K562 (cell line): ENCODE measurements around the gene C2CD5. TPM values are rescaled to one million over a fixed set of nuclear protein-coding genes. Genes with fewer than 3 reads are reported as not detected.
"Not testable (repeated sequence)": the region's sequence is repeated elsewhere in the genome, so short reads cannot be mapped to it uniquely, and the experiment has no call there.

Experiments
- ATAC-seq: fragments of 200-7000 bp; cut with Tn5 transposase; 3 replicates; pipeline ENCODE4 v1.9.1; 2020; ENCODE audit warnings: moderate library complexity
- BruUV-seq: library from RNA; stranded (reverse); fragments of 400-500 nt; replicated peaks from 2 replicates; lab custom pipeline; 2021; lab: Mats Ljungman, UMichigan
- CTCF ChIA-PET: fragments of 300-600 bp; formaldehyde crosslinking; extraction: SDS; loops from one replicate; lab custom pipeline; 2021; ENCODE audit warnings: low intra/inter-chr PET ratio; lab: Yijun Ruan, JAX
- POLR2A ChIA-PET: fragments of 300-600, 350-650 bp; sonication (Branson Sonifier 250); formaldehyde crosslinking; extraction: SDS; loops from one replicate; lab custom pipeline; 2021; ENCODE audit warnings: antibody characterized with exemption, inconsistent platforms; lab: Yijun Ruan, JAX
- DNase-seq, 4 experiments: peaks; one replicate each; pipeline versions ENCODE4 v3.0.0 to v3.0.0-alpha.2; 2011 to 2018; ENCODE audit warnings: low spot score in 3 of 4, mixed read lengths in 3 of 4; ENCODE audit errors: extremely low read depth in 1 of 4
- FAIRE-seq: peaks from 2 replicates; lab custom pipeline; 2011; peaks lifted over from hg19 to GRCh38; lab: Jason Lieb, UNC
- H2AFZ ChIP-seq: 2 replicates; pipeline ENCODE4 v1.6.0; 2011; ENCODE audit warnings: low read depth, low read length, control low read depth, inconsistent platforms
- H3K27ac ChIP-seq: fragments of 200-600 bp; 3 replicates; pipeline ENCODE4 v1.8.0; 2011; ENCODE audit warnings: low read depth, mild to moderate bottlenecking, control low read depth, inconsistent platforms, low read length, moderate library complexity, mixed read lengths; ENCODE audit errors: extremely low read depth
- H3K27me3 ChIP-seq, 2 experiments: fragments of 300-600 bp in 1 of 2; 2 replicates in 1 of 2; 3 replicates in 1 of 2; pipeline versions ENCODE4 v1.6.0 to v1.8.0; 2011; ENCODE audit warnings: inconsistent platforms in 2 of 2, low read length in 2 of 2, mild to moderate bottlenecking in 1 of 2, mixed read lengths in 1 of 2, moderate library complexity in 1 of 2; ENCODE audit not compliant: control insufficient read depth in 2 of 2, insufficient read depth in 2 of 2
- H3K36me3 ChIP-seq: fragments of 300-600 bp; 3 replicates; pipeline ENCODE4 v1.8.0; 2011; ENCODE audit warnings: mild to moderate bottlenecking, low read length, inconsistent platforms; ENCODE audit not compliant: control insufficient read depth, insufficient read depth
- H3K4me1 ChIP-seq, 2 experiments: fragments of 200-600 bp in 1 of 2; replicated peaks in 1 of 2; 2 replicates in 1 of 2; 3 replicates in 1 of 2; pipeline versions ENCODE4 v1.5.1 to v1.8.0; 2011; ENCODE audit warnings: inconsistent platforms in 2 of 2, low read length in 2 of 2, mild to moderate bottlenecking in 1 of 2, mixed read lengths in 1 of 2, moderate library complexity in 1 of 2; ENCODE audit not compliant: control insufficient read depth in 2 of 2, insufficient read depth in 2 of 2
- H3K4me2 ChIP-seq: 2 replicates; pipeline ENCODE4 v1.6.1; 2011; ENCODE audit warnings: low read length, control low read depth, inconsistent platforms, mixed read lengths; ENCODE audit not compliant: insufficient read depth
- H3K4me3 ChIP-seq: fragments of 200-600 bp; sonication (generic), shearing (Covaris generic); 2 replicates; pipeline ENCODE4 v1.5.1; 2016; ENCODE audit warnings: control low read depth, inconsistent platforms
- H3K79me2 ChIP-seq: fragments of 200-600 bp; 3 replicates; pipeline ENCODE4 v1.8.0; 2011; ENCODE audit warnings: low read length, inconsistent platforms; ENCODE audit not compliant: control insufficient read depth, insufficient read depth
- H3K9ac ChIP-seq, 2 experiments: 2 replicates each; pipeline versions ENCODE4 v1.6.0 to v1.6.1; 2011; ENCODE audit warnings: low read depth in 2 of 2, low read length in 2 of 2, control low read depth in 1 of 2, inconsistent platforms in 1 of 2, mild to moderate bottlenecking in 1 of 2, mixed read lengths in 1 of 2; ENCODE audit not compliant: insufficient read depth in 1 of 2
- H3K9me1 ChIP-seq: one replicate; pipeline ENCODE4 v1.6.0; 2011; ENCODE audit warnings: inconsistent platforms, mild to moderate bottlenecking, low read length, moderate library complexity; ENCODE audit not compliant: control insufficient read depth, insufficient read depth
- H3K9me3 ChIP-seq: replicated peaks from 2 replicates; pipeline ENCODE4 v1.5.1; 2011; ENCODE audit warnings: low read depth, low read length, inconsistent platforms; ENCODE audit not compliant: control insufficient read depth, insufficient read depth
- H4K20me1 ChIP-seq: replicated peaks from 2 replicates; pipeline ENCODE4 v1.6.1; 2011; ENCODE audit warnings: low read length, inconsistent platforms, mixed read lengths; ENCODE audit not compliant: control insufficient read depth, insufficient read depth
- E2F8 ChIP-seq: fragments of 450-650 bp; IDR thresholded peaks from 2 replicates; pipeline ENCODE4 v1.7.1; 2018; ENCODE audit warnings: mild to moderate bottlenecking, low read depth; ENCODE audit not compliant: partially characterized antibody
- MTA3 ChIP-seq: fragments of 450-650 bp; formaldehyde crosslinking; IDR thresholded peaks from 2 replicates; pipeline ENCODE4 v1.6.1; 2017; ENCODE audit warnings: mild to moderate bottlenecking, borderline replicate concordance
- NR3C1 ChIP-seq: sonication (generic); formaldehyde crosslinking; IDR thresholded peaks from 2 replicates; pipeline ENCODE4 v1.8.1; 2022; ENCODE audit warnings: missing genetic modification reagents
- ZFP36 ChIP-seq: fragments of 150-350 bp; IDR thresholded peaks from 2 replicates; pipeline ENCODE4 v1.6.1; 2018; ENCODE audit warnings: low read length, low read depth; ENCODE audit not compliant: partially characterized antibody
- ZNF589 ChIP-seq: fragments of 200-800 bp; sonication (Bioruptor generic); IDR thresholded peaks from 2 replicates; pipeline ENCODE4 v1.6.1; 2016; ENCODE audit warnings: low read depth, missing genetic modification characterization, missing compliant biosample characterization
- WGBS: fragments of 100-300 bp; shearing (Covaris generic); methylation state at CpG from one replicate; pipeline ENCODE4 v1.1.6; 2016; ENCODE audit warnings: low coverage, mixed read lengths; ENCODE audit not compliant: insufficient coverage; ENCODE audit errors: missing lambda C conversion rate; 5-methylcytosine and 5-hydroxymethylcytosine counted together
- in situ Hi-C: fragments of 300-500 bp; cut with MboI; formaldehyde crosslinking; loops from 4 replicates; pipeline ENCODE4 v1.15.0; 2018; ENCODE audit warnings: inconsistent platforms, mixed read lengths
- intact Hi-C: fragments of 100-400 bp; cut with micrococcal nuclease; formaldehyde crosslinking; loops from 2 replicates; pipeline ENCODE4 v1.14.2; 2022
- polyA plus RNA-seq, 8 experiments: library from polyadenylated mRNA; depleted of rRNA in 4 of 8; stranded (reverse) in 5 of 8; unstranded in 3 of 8; fragments of >200 nt; fragmentation: Nextera tagmentation in 2 of 8; fragmentation: Illumina TruSeq in 1 of 8; extraction: Ambion mirVana in 2 of 8; extraction: Trizol in 1 of 8; gene quantifications; 2 replicates each; pipeline versions ENCODE4 v1.2.1 to v1.2.3, GENCODE V29; 2011 to 2014; ENCODE audit warnings: inconsistent platforms in 1 of 8, missing spikeins in 1 of 8
- total RNA-seq, 7 experiments: library from RNA; depleted of rRNA in 6 of 7; stranded (reverse); fragments of >200 nt in 6 of 7; fragmentation: Illumina TruSeq in 2 of 7; extraction: Trizol in 2 of 7; gene quantifications; 2 replicates each; pipeline versions ENCODE4 v1.2.1 to v1.2.3, GENCODE V29; 2011 to 2021; ENCODE audit warnings: low replicate concordance in 1 of 7
- TF ChIP-seq, protein P1 (sequence below), 2 experiments: IDR thresholded peaks; 2 replicates each; pipeline ENCODE4 v1.6.1; 2012; ENCODE audit warnings: improper control_type of control experiment in 2 of 2, low read depth in 2 of 2, low read length in 2 of 2, borderline replicate concordance in 1 of 2

Gene C2CD5
- total and polyA plus RNA-seq, 9 of the 15 experiments (the other 6 are each of a cell fraction or from before 2014, with no cell fraction given) = 5.1 to 24.1 (median 14.3) TPM

DNA sequence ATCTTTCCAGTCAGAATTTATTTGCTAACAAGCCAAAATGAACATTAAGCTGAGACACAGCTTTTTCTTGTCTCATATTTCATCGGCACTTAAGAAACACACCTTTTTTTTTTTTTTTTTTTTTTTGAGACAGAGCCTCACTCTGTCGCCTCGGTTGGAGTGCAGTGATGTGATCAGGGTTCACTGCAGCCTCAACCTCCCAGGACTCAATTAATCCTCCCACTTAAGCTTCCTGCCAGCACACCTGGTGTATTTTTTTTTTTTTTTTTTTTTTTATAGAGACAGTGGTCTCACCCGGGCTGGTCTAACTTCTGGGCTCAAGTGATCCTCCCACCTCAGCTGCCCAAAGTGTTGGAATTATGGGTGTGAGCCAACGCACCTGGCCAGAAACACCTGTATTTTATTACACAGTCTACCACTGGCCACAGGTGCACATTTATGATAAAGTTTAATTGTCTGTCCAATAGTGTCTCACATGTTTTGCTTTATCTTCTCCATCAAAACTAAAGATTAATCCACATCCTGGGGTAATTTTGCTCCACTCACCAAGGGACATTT is 62.7 kb downstream of the C2CD5 start (continued):
- TF ChIP-seq, protein P1, sequence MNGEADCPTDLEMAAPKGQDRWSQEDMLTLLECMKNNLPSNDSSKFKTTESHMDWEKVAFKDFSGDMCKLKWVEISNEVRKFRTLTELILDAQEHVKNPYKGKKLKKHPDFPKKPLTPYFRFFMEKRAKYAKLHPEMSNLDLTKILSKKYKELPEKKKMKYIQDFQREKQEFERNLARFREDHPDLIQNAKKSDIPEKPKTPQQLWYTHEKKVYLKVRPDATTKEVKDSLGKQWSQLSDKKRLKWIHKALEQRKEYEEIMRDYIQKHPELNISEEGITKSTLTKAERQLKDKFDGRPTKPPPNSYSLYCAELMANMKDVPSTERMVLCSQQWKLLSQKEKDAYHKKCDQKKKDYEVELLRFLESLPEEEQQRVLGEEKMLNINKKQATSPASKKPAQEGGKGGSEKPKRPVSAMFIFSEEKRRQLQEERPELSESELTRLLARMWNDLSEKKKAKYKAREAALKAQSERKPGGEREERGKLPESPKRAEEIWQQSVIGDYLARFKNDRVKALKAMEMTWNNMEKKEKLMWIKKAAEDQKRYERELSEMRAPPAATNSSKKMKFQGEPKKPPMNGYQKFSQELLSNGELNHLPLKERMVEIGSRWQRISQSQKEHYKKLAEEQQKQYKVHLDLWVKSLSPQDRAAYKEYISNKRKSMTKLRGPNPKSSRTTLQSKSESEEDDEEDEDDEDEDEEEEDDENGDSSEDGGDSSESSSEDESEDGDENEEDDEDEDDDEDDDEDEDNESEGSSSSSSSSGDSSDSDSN (IDR thresholded peaks at IDR 0.05; ENCODE audit: borderline replicate concordance in 1 of 2, low read depth in 2 of 2, low read length in 2 of 2) = no peak
- TF ChIP-seq ZNF589 (no peak), NR3C1 (CRISPR knock-in tag) (no peak), MTA3 (no peak), ZFP36 (no peak), E2F8 (no peak)

- DNase-seq, H2AFZ ChIP-seq, FAIRE-seq, intact Hi-C loops, H3K79me2 ChIP-seq, H4K20me1 ChIP-seq, H3K4me3 ChIP-seq, CTCF ChIA-PET, H3K9ac ChIP-seq, H3K27ac ChIP-seq, H3K9me3 ChIP-seq, in situ Hi-C loops, ATAC-seq, BruUV-seq, H3K27me3 ChIP-seq, H3K4me1 ChIP-seq, H3K4me2 ChIP-seq, H3K9me1 ChIP-seq: not testable (repeated sequence)
- peaks cover 26% of the 10 kb centered on the region; the same call in 2 of the 3 replicates for H3K36me3 ChIP-seq
- WGBS = 91% methylated on average over 5 of the region's 7 CpGs
- POLR2A ChIA-PET = interaction anchor here (0.6 kb wide), 1 partner anchor 145 kb away, joined by 3 read pairs; no protein-coding TSS in a partner anchor
These were observed 63.5 kb downstream of the C2CD5 start for GRCh38 chr12:22480814-22481213.
